NCI-H460 (cell line): Measurements from ENCODE around the gene INTS4. TPM values are rescaled to one million over a fixed set of nuclear protein-coding genes. Genes with fewer than 3 reads are reported as not detected.

ENCODE experiments used
- small RNA-seq, 2 experiments: library from RNA; depleted of rRNA; stranded (forward); fragments of <200 nt; gene quantifications; one replicate each; pipeline ENCODE3, GENCODE V24; 2014
- total RNA-seq: library from RNA; depleted of rRNA; stranded (reverse); fragments of >200 nt; shearing (Covaris generic); gene quantifications from 2 replicates; pipeline ENCODE4 v1.2.3, GENCODE V29; 2014; rRNA removed

The INTS4 gene
- total RNA-seq, 1 experiment from 2014 or later = 27.2 TPM

Small RNA genes within 50 kb of the gene (small RNA-seq; reads per million reads assigned to genes)
- gene AP002812.4 = 0 reads per million in 2 experiments

Other genes starting within 250 kb of the INTS4 start
- gene RSF1, start 173.9 kb downstream of the INTS4 start, total RNA-seq = 18.4 and 19.2 TPM in 2 replicates
- 6.7 and 9.3 TPM in 2 replicates for gene AAMDC, start 173.5 kb downstream of the INTS4 start, total RNA-seq
- gene KCTD14, start 28.6 kb upstream of the INTS4 start, total RNA-seq = 0.66 and 0.82 TPM in 2 replicates
- gene THRSP, start 69.2 kb upstream of the INTS4 start, total RNA-seq = not detected in 2 replicates
- gene NDUFC2, start 85.2 kb upstream of the INTS4 start, total RNA-seq = 89.6 and 107 TPM in 2 replicates
- gene ALG8, start 145.0 kb upstream of the INTS4 start, total RNA-seq = 55.2 and 55.9 TPM in 2 replicates
- gene KCTD21, start 194.0 kb upstream of the INTS4 start, total RNA-seq = 2.3 and 4.1 TPM in 2 replicates
- 3.3 and 3.8 TPM in 2 replicates for gene USP35, start 194.3 kb upstream of the INTS4 start, total RNA-seq